Neural progenitor cell (in vitro differentiated cells): ENCODE results near the gene NPRL2. TPM values are rescaled to one million over a fixed set of nuclear protein-coding genes. Genes with fewer than 3 reads are reported as not detected.
A peak's percentile ranks its signal among the peaks of the same experiment; 100 is the strongest.

ENCODE experiments used
- DNase-seq: peaks from one replicate; pipeline ENCODE4 v3.0.0-alpha.2; 2016; ENCODE audit warnings: low spot score
- H2AFZ ChIP-seq: fragments of 200-600 bp; sonication (generic); replicated peaks from 2 replicates; pipeline ENCODE4 v1.6.1; 2016; ENCODE audit warnings: antibody characterized with exemption
- H3F3A ChIP-seq: fragments of 200-600 bp; sonication (generic); 2 replicates; pipeline ENCODE4 v1.6.1; 2016; ENCODE audit warnings: antibody characterized with exemption, low read depth
- H3K27ac ChIP-seq: fragments of 200-600 bp; sonication (generic); 2 replicates; pipeline ENCODE4 v1.5.1; 2016; ENCODE audit warnings: mild to moderate bottlenecking
- H3K27me3 ChIP-seq: fragments of 200-600 bp; sonication (generic); 2 replicates; pipeline ENCODE4 v1.6.1; 2016; ENCODE audit warnings: mild to moderate bottlenecking, moderate library complexity
- H3K36me3 ChIP-seq: fragments of 200-600 bp; sonication (generic); 2 replicates; pipeline ENCODE4 v1.5.1; 2016
- H3K4me1 ChIP-seq: fragments of 200-600 bp; sonication (generic); 2 replicates; pipeline ENCODE4 v1.6.1; 2016; ENCODE audit warnings: mixed run types
- H3K4me2 ChIP-seq: fragments of 200-600 bp; sonication (generic); 2 replicates; pipeline ENCODE4 v1.6.1; 2016
- H3K4me3 ChIP-seq: fragments of 200-600 bp; sonication (generic); 2 replicates; pipeline ENCODE4 v1.5.1; 2016
- H3K79me2 ChIP-seq: fragments of 200-600 bp; sonication (generic); 2 replicates; pipeline ENCODE4 v1.6.1; 2016; ENCODE audit warnings: low read depth
- H3K9ac ChIP-seq: fragments of 200-600 bp; sonication (generic); 2 replicates; pipeline ENCODE4 v1.6.1; 2016
- H3K9me3 ChIP-seq: fragments of 200-600 bp; sonication (generic); 2 replicates; pipeline ENCODE4 v1.5.1; 2016; ENCODE audit warnings: low read depth
- H4K20me1 ChIP-seq: fragments of 200-600 bp; sonication (generic); 2 replicates; pipeline ENCODE4 v1.6.1; 2016; ENCODE audit warnings: low read depth
- H3K27ac Mint-ChIP-seq: 3 replicates; pipeline ENCODE4 v1.8.0; 2021; ENCODE audit warnings: mixed read lengths
- H3K27me3 Mint-ChIP-seq: 2 replicates; pipeline ENCODE4 v1.8.0; 2022; ENCODE audit warnings: low read depth, mild to moderate bottlenecking, inconsistent platforms, moderate library complexity, mixed read lengths; ENCODE audit not compliant: insufficient read depth
- H3K36me3 Mint-ChIP-seq: 3 replicates; pipeline ENCODE4 v1.8.0; 2021; ENCODE audit warnings: mixed read lengths
- H3K4me1 Mint-ChIP-seq: 3 replicates; pipeline ENCODE4 v1.8.0; 2021; ENCODE audit warnings: mixed read lengths
- H3K4me3 Mint-ChIP-seq: 3 replicates; pipeline ENCODE4 v1.8.0; 2021; ENCODE audit warnings: mild to moderate bottlenecking, moderate library complexity, mixed read lengths
- H3K9me3 Mint-ChIP-seq: 3 replicates; pipeline ENCODE4 v1.8.0; 2020; ENCODE audit warnings: mixed read lengths
- EZH2 ChIP-seq: fragments of 200-600 bp; sonication (generic); IDR thresholded peaks from 2 replicates; pipeline ENCODE4 v1.6.1; 2017; ENCODE audit warnings: antibody characterized with exemption, mild to moderate bottlenecking, moderate library complexity
- EZH2phosphoT487 ChIP-seq: fragments of 200-600 bp; sonication (generic); IDR thresholded peaks from 2 replicates; pipeline ENCODE4 v1.6.1; 2017; ENCODE audit warnings: antibody characterized with exemption
- total RNA-seq: library from RNA; depleted of rRNA; stranded (reverse); fragments of >200 nt; gene quantifications from 2 replicates; pipeline ENCODE4 v1.2.3, GENCODE V29; 2015; ENCODE audit warnings: low replicate concordance
- TF ChIP-seq, protein P1 (sequence below): fragments of 200-600 bp; sonication (generic); IDR thresholded peaks from 2 replicates; pipeline ENCODE4 v1.5.1; 2017; ENCODE audit warnings: antibody characterized with exemption, mild to moderate bottlenecking

The NPRL2 gene
- total RNA-seq, 1 donor from 2014 or later = 15.5 TPM

DNA sequence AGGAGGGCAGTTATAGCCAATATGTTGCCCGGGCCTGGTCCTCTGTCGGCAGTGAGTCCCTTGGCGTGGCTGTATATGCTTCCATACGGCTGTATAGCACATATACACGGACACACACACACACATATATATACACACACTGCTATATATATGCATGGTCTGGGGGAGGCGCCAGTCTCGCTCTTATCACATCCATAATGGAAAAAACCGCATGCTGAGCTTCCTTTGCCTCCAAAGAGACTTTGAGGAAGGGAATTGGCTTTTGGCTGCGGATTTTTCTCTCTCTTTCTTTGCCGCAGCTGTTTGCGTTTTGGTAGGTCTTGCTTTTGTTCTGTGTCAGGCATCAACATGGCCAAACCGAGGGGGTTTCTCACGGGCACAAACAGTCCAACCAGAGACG lies 20.0 kb upstream of the NPRL2 start:
- peak overlapping the region; percentile 68 for H3K27ac Mint-ChIP-seq
- no peak overlapping the region for H3K4me3 ChIP-seq
- H3K9me3 Mint-ChIP-seq = no peaks in the 10 kb centered on the region
- TF ChIP-seq EZH2 = no peak
- TF ChIP-seq, protein P1, sequence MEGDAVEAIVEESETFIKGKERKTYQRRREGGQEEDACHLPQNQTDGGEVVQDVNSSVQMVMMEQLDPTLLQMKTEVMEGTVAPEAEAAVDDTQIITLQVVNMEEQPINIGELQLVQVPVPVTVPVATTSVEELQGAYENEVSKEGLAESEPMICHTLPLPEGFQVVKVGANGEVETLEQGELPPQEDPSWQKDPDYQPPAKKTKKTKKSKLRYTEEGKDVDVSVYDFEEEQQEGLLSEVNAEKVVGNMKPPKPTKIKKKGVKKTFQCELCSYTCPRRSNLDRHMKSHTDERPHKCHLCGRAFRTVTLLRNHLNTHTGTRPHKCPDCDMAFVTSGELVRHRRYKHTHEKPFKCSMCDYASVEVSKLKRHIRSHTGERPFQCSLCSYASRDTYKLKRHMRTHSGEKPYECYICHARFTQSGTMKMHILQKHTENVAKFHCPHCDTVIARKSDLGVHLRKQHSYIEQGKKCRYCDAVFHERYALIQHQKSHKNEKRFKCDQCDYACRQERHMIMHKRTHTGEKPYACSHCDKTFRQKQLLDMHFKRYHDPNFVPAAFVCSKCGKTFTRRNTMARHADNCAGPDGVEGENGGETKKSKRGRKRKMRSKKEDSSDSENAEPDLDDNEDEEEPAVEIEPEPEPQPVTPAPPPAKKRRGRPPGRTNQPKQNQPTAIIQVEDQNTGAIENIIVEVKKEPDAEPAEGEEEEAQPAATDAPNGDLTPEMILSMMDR = peak; percentile 44
- peaks cover 42% of the 10 kb centered on the region for H3K4me1 Mint-ChIP-seq
- H3K4me2 ChIP-seq = no peak overlapping the region
- H3K27ac ChIP-seq = no peak overlapping the region
- H3K36me3 Mint-ChIP-seq = no peaks in the 10 kb centered on the region
- H3K27me3 Mint-ChIP-seq = peaks cover 13% of the 10 kb centered on the region
- no peaks in the 10 kb centered on the region for H4K20me1 ChIP-seq
- no peak overlapping the region for H2AFZ ChIP-seq
- no peaks in the 10 kb centered on the region for H3K9me3 ChIP-seq
- peak; percentile 62 for DNase-seq
- H3K4me3 Mint-ChIP-seq = peak overlapping the region; percentile 58
- H3K79me2 ChIP-seq = no peaks in the 10 kb centered on the region
- peaks cover 32% of the 10 kb centered on the region for H3K4me1 ChIP-seq
- no peak overlapping the region for H3K9ac ChIP-seq
- no peaks in the 10 kb centered on the region for H3K36me3 ChIP-seq
- H3K27me3 ChIP-seq = peaks cover 10% of the 10 kb centered on the region
- H3F3A ChIP-seq = peaks cover 5% of the 10 kb centered on the region

DNA sequence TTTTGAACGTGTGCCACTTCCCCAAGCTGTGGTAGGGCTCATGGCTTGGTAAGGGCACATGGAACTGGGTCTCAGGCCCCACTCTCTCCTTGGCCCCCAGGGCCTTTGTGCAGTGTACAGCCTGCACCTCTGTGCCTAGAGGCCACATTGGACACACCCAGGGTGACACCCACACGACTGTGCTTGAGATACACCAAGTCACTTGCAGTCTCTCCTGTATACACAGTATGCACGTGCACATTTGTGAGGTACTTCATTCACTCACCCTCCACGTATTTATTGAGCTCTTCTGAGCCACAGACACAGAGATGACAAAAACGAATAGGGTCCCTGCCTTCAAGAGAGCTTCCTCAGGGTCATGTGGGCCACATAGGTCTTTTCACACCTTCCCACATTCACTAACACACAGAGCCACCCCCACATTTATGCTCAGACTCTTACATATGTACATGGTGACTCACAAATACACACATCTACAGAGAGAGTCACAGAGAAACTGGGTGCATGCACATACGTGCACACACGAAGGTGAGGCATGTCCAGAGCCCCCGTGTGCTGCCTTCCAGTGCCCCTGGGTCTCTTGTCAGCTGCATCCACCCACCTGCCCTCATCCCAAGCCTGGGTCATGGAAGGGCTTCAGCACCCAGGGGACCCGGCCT lies 18.6 kb upstream of the NPRL2 start:
- peak overlapping the region; percentile 62 for H3K27ac Mint-ChIP-seq
- no peaks in the 10 kb centered on the region for H3K9me3 ChIP-seq
- TF ChIP-seq EZH2phosphoT487 (no peak), EZH2 (no peak)
- TF ChIP-seq, protein P1 = no peak
- H3K27me3 Mint-ChIP-seq = peaks cover 11% of the 10 kb centered on the region
- no peaks in the 10 kb centered on the region for H3K79me2 ChIP-seq
- peak overlapping the region; percentile 10 for H3K4me3 Mint-ChIP-seq
- H3K4me1 Mint-ChIP-seq = peaks cover 35% of the 10 kb centered on the region
- H3K4me3 ChIP-seq = no peak overlapping the region
- H3K36me3 ChIP-seq = no peaks in the 10 kb centered on the region
- H3K36me3 Mint-ChIP-seq = no peaks in the 10 kb centered on the region
- H3F3A ChIP-seq = peaks cover 4% of the 10 kb centered on the region
- H3K27ac ChIP-seq = no peak overlapping the region
- no peak overlapping the region for H3K4me2 ChIP-seq
- H3K9ac ChIP-seq = no peak overlapping the region
- H3K9me3 Mint-ChIP-seq = no peaks in the 10 kb centered on the region
- no peaks in the 10 kb centered on the region for H4K20me1 ChIP-seq
- DNase-seq = no peak
- peaks cover 30% of the 10 kb centered on the region for H3K4me1 ChIP-seq
- H3K27me3 ChIP-seq = peaks cover 22% of the 10 kb centered on the region
- H2AFZ ChIP-seq = no peak overlapping the region

DNA sequence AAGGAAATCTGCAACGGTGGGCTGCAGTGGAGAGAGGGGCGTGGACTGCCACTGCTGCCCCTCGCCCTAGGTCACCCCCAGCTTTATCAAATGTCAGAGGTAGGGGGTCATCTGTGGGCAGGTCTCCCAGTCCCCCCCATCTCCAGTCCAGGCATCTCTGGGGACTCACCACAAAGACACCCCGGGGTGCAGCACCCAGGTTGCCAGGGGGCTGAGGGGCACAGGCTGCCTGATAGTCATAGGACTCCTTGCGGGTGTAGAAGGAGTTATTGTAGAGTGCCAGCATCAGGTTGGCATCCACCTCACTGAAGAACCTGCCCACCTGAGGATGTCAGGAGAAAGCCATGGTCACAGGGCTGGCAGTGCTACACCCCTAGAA lies 15.3 kb upstream of the NPRL2 start:
- H3K27ac Mint-ChIP-seq = no peak overlapping the region
- H3K36me3 Mint-ChIP-seq = no peaks in the 10 kb centered on the region
- Histone ChIP-seq H3K27ac (no peak overlapping the region), H2AFZ (no peak overlapping the region), H3K9ac (no peak overlapping the region), H3K4me2 (peak overlapping the region; percentile 79), H3K4me3 (peak overlapping the region; percentile 54), H3F3A (peaks cover 4% of the 10 kb centered on the region), H3K9me3 (no peaks in the 10 kb centered on the region), H3K79me2 (no peaks in the 10 kb centered on the region), H3K27me3 (peaks cover 29% of the 10 kb centered on the region), H3K36me3 (no peaks in the 10 kb centered on the region), H4K20me1 (no peaks in the 10 kb centered on the region), H3K4me1 (peaks cover 6% of the 10 kb centered on the region)
- H3K27me3 Mint-ChIP-seq = peaks cover 3% of the 10 kb centered on the region
- no peak for TF ChIP-seq EZH2phosphoT487
- TF ChIP-seq, protein P1 = no peak
- no peak for TF ChIP-seq EZH2
- DNase-seq = no peak
- peaks cover 11% of the 10 kb centered on the region for H3K4me1 Mint-ChIP-seq
- H3K4me3 Mint-ChIP-seq = peak overlapping the region; percentile 84
- no peaks in the 10 kb centered on the region for H3K9me3 Mint-ChIP-seq
